Large intestine (tissue), 3 donors: ENCODE results near the gene CTDP1. TPM values are rescaled to one million over a fixed set of nuclear protein-coding genes. Genes with fewer than 3 reads are reported as not detected.

Experiments
- DNase-seq, 2 donors: peaks; one replicate each; pipeline versions ENCODE4 v3.0.0 to v3.0.0-alpha.2; 2013
- H3K27ac ChIP-seq: one replicate; pipeline ENCODE4 v1.5.1; 2013; ENCODE audit warnings: low read length
- H3K27me3 ChIP-seq: 2 replicates; pipeline ENCODE4 v1.6.1; 2013; ENCODE audit warnings: low read length; ENCODE audit not compliant: control insufficient read depth, insufficient read depth
- H3K36me3 ChIP-seq: 2 replicates; pipeline ENCODE4 v1.6.1; 2013; ENCODE audit warnings: low read length; ENCODE audit not compliant: control insufficient read depth, insufficient read depth
- H3K4me1 ChIP-seq: one replicate; pipeline ENCODE4 v1.6.1; 2013; ENCODE audit warnings: low read length; ENCODE audit not compliant: control insufficient read depth, insufficient read depth
- H3K4me3 ChIP-seq: one replicate; pipeline ENCODE4 v1.5.1; 2013; ENCODE audit warnings: low read length
- H3K9me3 ChIP-seq: one replicate; pipeline ENCODE4 v1.6.1; 2013; ENCODE audit warnings: mild to moderate bottlenecking, low read depth, low read length, moderate library complexity; ENCODE audit not compliant: control insufficient read depth
- WGBS: methylation state at CpG from one replicate; pipeline ENCODE4 v1.1.5; 2013; ENCODE audit warnings: low lambda C conversion rate; ENCODE audit not compliant: insufficient coverage; 5-methylcytosine and 5-hydroxymethylcytosine counted together
- polyA plus RNA-seq: library from polyadenylated mRNA; unstranded; fragments of 120-200 nt; gene quantifications from one replicate; pipeline ENCODE4 v1.2.1, GENCODE V29; 2013

Gene CTDP1
- polyA plus RNA-seq, 1 donor: 12.9 TPM

DNA sequence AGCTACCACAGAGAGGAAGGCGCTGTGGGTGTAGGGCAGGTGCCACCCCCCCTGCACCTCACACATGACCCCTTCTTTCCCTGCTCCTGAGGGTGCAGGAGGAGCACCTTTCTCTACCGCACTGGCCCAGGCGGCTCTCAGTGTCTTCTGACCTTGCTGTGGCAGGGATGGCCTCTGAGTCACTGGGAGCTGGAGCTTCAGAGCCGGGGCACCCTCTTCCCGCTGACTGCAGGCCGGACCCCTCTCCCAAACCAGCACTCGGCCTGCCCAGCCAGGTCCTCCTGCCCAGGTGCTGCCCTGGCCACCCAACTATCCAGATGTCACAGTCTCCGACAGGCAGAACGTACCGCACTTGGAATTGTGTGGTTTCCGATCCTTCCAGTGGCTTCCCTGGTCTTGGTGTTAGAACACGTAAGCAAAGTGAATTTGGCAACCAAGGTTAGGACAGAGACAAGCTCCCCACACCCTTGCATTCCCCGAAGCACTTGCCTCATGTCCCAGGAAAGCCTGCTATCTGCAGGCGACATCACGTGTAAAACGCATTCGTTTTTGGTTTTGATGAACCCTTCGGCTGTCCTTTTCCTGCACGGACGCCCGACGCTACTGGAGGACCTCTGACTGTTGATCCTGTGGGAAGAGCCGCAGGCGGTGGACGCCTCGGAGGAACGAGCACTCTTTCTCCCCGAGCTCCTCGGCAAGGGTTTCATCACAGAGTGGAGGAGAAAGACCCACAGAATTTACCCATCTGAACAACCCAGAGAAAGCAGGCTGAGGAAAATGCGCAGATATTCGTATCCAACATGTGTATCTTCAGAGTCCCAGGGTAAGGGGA lies 93.5 kb downstream of the CTDP1 start:
- Histone ChIP-seq H3K4me1 (no peaks in the 10 kb centered on the region), H3K27ac (no peak overlapping the region), H3K27me3 (no peaks in the 10 kb centered on the region), H3K4me3 (no peak overlapping the region), H3K9me3 (peaks cover 17% of the 10 kb centered on the region), H3K36me3 (no peaks in the 10 kb centered on the region)
- 60% methylated on average over 1 of the region's 31 CpGs for WGBS
- DNase-seq: no peak

DNA sequence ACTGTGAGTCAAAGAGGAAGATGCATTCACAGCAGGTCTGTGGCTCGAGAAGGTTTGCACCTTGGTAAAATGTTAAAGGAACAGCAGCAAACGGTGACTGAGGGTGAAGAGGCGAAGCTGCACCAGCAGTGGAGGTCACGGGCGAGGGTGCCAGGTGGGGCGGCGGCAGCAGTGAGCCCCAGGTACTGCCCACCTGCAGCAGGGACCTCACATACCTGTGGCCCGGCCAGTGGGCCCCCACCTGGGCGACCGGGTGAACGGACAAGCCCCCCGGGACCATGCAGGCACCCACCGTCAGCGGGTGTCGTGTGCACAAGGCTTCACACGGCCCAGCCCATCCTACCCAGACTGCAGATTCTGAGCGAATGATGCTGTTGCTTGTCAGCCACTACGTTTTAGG lies 94.5 kb downstream of the CTDP1 start:
- H3K36me3 ChIP-seq: no peaks in the 10 kb centered on the region
- H3K4me3 ChIP-seq: no peak overlapping the region
- H3K9me3 ChIP-seq: peaks cover 17% of the 10 kb centered on the region
- peaks cover 3% of the 10 kb centered on the region for H3K27me3 ChIP-seq
- no peak overlapping the region for H3K27ac ChIP-seq
- no CpG with 5 or more reads among the region's 18 CpGs for WGBS
- no peak for DNase-seq
- H3K4me1 ChIP-seq: no peaks in the 10 kb centered on the region

- WGBS: no CpG with 5 or more reads among the region's 35 CpGs
- Histone ChIP-seq H3K27me3 (peaks cover 3% of the 10 kb centered on the region), H3K4me3 (no peak overlapping the region), H3K36me3 (no peaks in the 10 kb centered on the region), H3K4me1 (no peaks in the 10 kb centered on the region), H3K9me3 (peaks cover 9% of the 10 kb centered on the region), H3K27ac (no peak overlapping the region)
- no peak for DNase-seq
Observed at GRCh38 chr18:79775441-79776221, 96.0 kb downstream of the CTDP1 start.

DNA sequence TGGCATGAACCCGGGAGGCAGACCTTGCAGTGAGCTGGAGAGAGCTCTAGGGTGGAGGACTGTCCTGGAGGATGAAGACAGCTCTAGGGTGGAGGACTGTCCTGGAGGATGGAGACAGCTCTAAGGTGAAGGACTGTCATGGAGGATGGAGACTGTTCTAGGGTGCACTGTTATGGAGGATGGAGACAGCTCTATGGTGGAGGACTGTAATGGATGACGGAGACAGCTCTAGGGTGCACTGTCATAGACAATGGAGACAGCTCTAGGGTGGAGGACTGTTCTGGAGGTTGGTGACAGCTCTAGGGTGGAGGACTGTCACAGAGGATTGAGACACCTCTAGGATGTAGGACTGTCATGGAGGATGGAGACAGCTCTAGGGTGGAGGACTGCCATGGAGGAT lies 97.1 kb downstream of the CTDP1 start:
- no peak for DNase-seq
- H3K27ac ChIP-seq: no peak overlapping the region
- WGBS: no CpG with 5 or more reads among the region's 2 CpGs
- no peak overlapping the region for H3K4me3 ChIP-seq
- H3K9me3 ChIP-seq: peaks cover 4% of the 10 kb centered on the region
- no peaks in the 10 kb centered on the region for H3K36me3 ChIP-seq
- H3K27me3 ChIP-seq: peaks cover 3% of the 10 kb centered on the region
- no peaks in the 10 kb centered on the region for H3K4me1 ChIP-seq

GRCh38 chr18:79778291-79778791 lies 98.7 kb downstream of the CTDP1 start:
- WGBS: no CpG with 5 or more reads among the region's 26 CpGs
- Histone ChIP-seq H3K4me3 (no peak overlapping the region), H3K36me3 (no peaks in the 10 kb centered on the region), H3K27ac (no peak overlapping the region), H3K9me3 (no peaks in the 10 kb centered on the region), H3K27me3 (peaks cover 3% of the 10 kb centered on the region), H3K4me1 (no peaks in the 10 kb centered on the region)
- DNase-seq: no peak

- peaks cover 6% of the 10 kb centered on the region for H3K27me3 ChIP-seq
- H3K4me1 ChIP-seq: no peaks in the 10 kb centered on the region
- WGBS: 92% methylated on average over 2 of the region's 29 CpGs
- H3K9me3 ChIP-seq: no peaks in the 10 kb centered on the region
- H3K27ac ChIP-seq: no peak overlapping the region
- no peaks in the 10 kb centered on the region for H3K36me3 ChIP-seq
- H3K4me3 ChIP-seq: no peak overlapping the region
- DNase-seq: no peak
Observed at GRCh38 chr18:79779021-79779699, 99.6 kb downstream of the CTDP1 start.

DNA sequence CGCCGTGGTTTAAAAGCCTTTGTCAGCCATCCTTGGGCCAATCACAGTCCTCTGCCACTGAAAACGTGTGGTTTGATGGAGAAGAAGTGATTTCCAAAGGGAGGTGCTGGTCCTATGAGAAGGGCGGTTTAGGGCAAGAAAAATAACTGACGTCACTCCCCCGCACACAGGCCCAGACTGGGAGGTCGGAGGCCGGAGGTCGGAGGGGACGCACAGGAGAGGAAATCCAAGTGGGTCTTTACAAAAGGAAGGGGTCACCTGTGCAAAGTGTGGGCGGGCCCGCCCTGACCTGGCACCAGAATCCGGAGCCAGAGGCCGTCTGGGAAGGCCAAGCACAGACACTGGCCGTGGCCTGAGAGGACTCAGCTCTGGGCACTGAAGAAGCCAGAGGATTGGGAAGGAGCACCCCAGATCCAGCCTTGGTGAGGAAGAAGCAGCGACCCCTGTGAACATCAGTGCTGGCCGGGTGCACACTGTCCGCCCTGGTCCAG lies 100.1 kb downstream of the CTDP1 start:
- DNase-seq: no peak
- no peak overlapping the region for H3K27ac ChIP-seq
- H3K4me1 ChIP-seq: no peaks in the 10 kb centered on the region
- H3K27me3 ChIP-seq: peaks cover 12% of the 10 kb centered on the region
- H3K4me3 ChIP-seq: no peak overlapping the region
- no peaks in the 10 kb centered on the region for H3K9me3 ChIP-seq
- H3K36me3 ChIP-seq: no peaks in the 10 kb centered on the region
- WGBS: no CpG with 5 or more reads among the region's 18 CpGs

DNA sequence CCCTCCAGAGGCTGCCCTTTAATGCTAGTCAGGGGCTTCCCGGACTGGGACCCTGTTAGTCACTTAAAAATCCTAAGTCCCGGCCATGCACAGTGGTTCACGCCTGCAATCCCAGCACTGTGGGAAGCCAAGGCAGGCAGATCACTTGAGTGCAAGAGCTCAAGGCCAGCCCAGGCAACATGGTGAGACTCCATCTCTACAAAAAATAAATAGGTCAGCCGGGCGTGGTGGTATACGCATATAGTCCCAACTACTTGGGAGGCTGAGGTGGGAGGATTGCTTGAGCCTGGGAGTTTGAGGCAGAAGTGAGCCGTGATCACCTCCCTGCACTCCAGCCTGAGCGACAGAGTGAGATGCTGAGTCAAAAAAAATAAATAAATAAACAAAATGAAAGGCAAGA lies 100.9 kb downstream of the CTDP1 start:
- H3K27me3 ChIP-seq: peaks cover 20% of the 10 kb centered on the region
- H3K9me3 ChIP-seq: no peaks in the 10 kb centered on the region
- no CpG with 5 or more reads among the region's 8 CpGs for WGBS
- H3K4me3 ChIP-seq: no peak overlapping the region
- no peaks in the 10 kb centered on the region for H3K36me3 ChIP-seq
- no peak for DNase-seq
- H3K27ac ChIP-seq: no peak overlapping the region
- no peaks in the 10 kb centered on the region for H3K4me1 ChIP-seq

DNA sequence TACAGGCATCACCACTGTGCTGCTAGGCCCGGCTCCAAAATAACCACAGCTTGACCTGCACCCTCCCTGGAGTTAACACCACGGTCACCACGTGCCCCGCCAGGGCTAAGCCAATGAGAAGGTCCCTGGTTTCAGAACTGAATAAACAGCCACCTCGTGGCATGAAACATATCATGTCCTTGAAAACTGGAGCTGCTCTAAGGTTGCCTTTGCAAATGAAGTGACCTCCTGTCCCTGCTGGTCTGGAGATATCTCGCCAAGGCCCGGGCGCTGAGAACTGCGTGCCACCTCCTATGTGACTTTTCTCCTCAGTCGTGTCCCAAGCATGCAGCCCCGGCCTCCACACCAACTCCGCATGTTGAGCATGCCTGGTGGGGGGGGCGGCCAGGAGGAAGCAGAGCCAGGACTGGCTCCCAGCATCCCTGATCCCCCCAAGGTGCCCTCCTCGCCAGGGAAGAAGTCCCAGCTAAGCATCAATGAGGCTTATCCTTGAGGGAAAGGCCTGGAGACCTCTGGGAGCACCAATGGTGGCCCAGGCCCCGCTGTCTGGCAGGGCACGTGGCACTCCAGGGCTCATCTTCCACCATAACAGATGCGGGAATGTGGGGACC lies 101.8 kb downstream of the CTDP1 start:
- Histone ChIP-seq H3K4me3 (no peak overlapping the region), H3K9me3 (no peaks in the 10 kb centered on the region), H3K36me3 (no peaks in the 10 kb centered on the region), H3K27me3 (peaks cover 25% of the 10 kb centered on the region), H3K4me1 (no peaks in the 10 kb centered on the region), H3K27ac (no peak overlapping the region)
- WGBS: 40% methylated on average over 1 of the region's 17 CpGs
- no peak for DNase-seq
